WTC11 (cell line): ENCODE data around the gene SMIM44. TPM values are rescaled to one million over a fixed set of nuclear protein-coding genes. Genes with fewer than 3 reads are reported as not detected.

Source experiments
- ATAC-seq: fragments of 200-7000 bp; cut with Tn5 transposase; 2 replicates; pipeline ENCODE4 v1.10.0; 2021; ENCODE audit warnings: mild to moderate bottlenecking, moderate library complexity
- CTCF ChIA-PET: fragments of 300-600 bp; sonication (Branson Sonifier 250); formaldehyde crosslinking; loops from one replicate; lab custom pipeline; 2021; ENCODE audit warnings: antibody characterized with exemption; lab: Charles Lee
- POLR2A ChIA-PET: fragments of 350-600 bp; sonication (Branson Sonifier 250); formaldehyde crosslinking; loops from one replicate; lab custom pipeline; 2021; ENCODE audit warnings: antibody characterized with exemption; lab: Charles Lee
- DNase-seq: peaks from one replicate; pipeline ENCODE4 v3.0.0; 2021; ENCODE audit warnings: low spot score
- H3K27ac Mint-ChIP-seq: 2 replicates; pipeline ENCODE4 v1.8.0; 2021; ENCODE audit warnings: mixed read lengths
- H3K27me3 Mint-ChIP-seq: 2 replicates; pipeline ENCODE4 v1.8.0; 2021; ENCODE audit warnings: low read depth, mild to moderate bottlenecking, moderate library complexity, mixed read lengths
- H3K36me3 Mint-ChIP-seq: 2 replicates; pipeline ENCODE4 v1.8.0; 2021; ENCODE audit warnings: mixed read lengths
- H3K4me1 Mint-ChIP-seq: 2 replicates; pipeline ENCODE4 v1.8.0; 2022; ENCODE audit warnings: mixed read lengths
- H3K4me3 Mint-ChIP-seq: 2 replicates; pipeline ENCODE4 v1.8.0; 2021; ENCODE audit warnings: mild to moderate bottlenecking, moderate library complexity, mixed read lengths
- H3K9me3 Mint-ChIP-seq: 2 replicates; pipeline ENCODE4 v1.8.0; 2021; ENCODE audit warnings: mixed read lengths
- AR ChIP-seq: fragments of 250-450 bp; sonication (Bioruptor Pico); IDR thresholded peaks from 2 replicates; pipeline ENCODE4 v1.9.0; 2021; ENCODE audit warnings: mild to moderate bottlenecking
- ERG ChIP-seq: fragments of 250-450 bp; sonication (Bioruptor Pico); IDR thresholded peaks from 2 replicates; pipeline ENCODE4 v1.8.0; 2021; ENCODE audit warnings: mild to moderate bottlenecking
- MLX ChIP-seq: sonication (generic); formaldehyde crosslinking; IDR thresholded peaks from 2 replicates; pipeline ENCODE4 v1.8.1; 2023; ENCODE audit warnings: mild to moderate bottlenecking, missing genetic modification reagents, moderate library complexity
- NFE2L1 ChIP-seq: sonication (generic); formaldehyde crosslinking; IDR thresholded peaks from 2 replicates; pipeline ENCODE4 v1.8.1; 2023; ENCODE audit warnings: missing genetic modification reagents
- NFYB ChIP-seq: sonication (generic); formaldehyde crosslinking; conservative IDR thresholded peaks from 2 replicates; pipeline ENCODE4 v1.8.0; 2022; ENCODE audit warnings: low read depth, missing genetic modification reagents
- NR2C2 ChIP-seq: sonication (generic); formaldehyde crosslinking; IDR thresholded peaks from 2 replicates; pipeline ENCODE4 v1.8.0; 2022; ENCODE audit warnings: mild to moderate bottlenecking, missing genetic modification reagents
- SMAD3 ChIP-seq: sonication (generic); formaldehyde crosslinking; IDR thresholded peaks from 2 replicates; pipeline ENCODE4 v1.8.0; 2022; ENCODE audit warnings: missing genetic modification reagents, mild to moderate bottlenecking, borderline replicate concordance
- SMAD4 ChIP-seq: sonication (generic); formaldehyde crosslinking; IDR thresholded peaks from 2 replicates; pipeline ENCODE4 v1.8.0; 2022; ENCODE audit warnings: mild to moderate bottlenecking, missing genetic modification reagents
- TCF7 ChIP-seq: sonication (generic); formaldehyde crosslinking; IDR thresholded peaks from 2 replicates; pipeline ENCODE4 v1.8.0; 2022; ENCODE audit warnings: mild to moderate bottlenecking, low read depth, missing genetic modification reagents, moderate library complexity
- ZNF281 ChIP-seq: sonication (generic); formaldehyde crosslinking; IDR thresholded peaks from 2 replicates; pipeline ENCODE4 v1.8.0; 2023; ENCODE audit warnings: mild to moderate bottlenecking, missing genetic modification reagents
- ZNF512 ChIP-seq: sonication (generic); formaldehyde crosslinking; IDR thresholded peaks from 2 replicates; pipeline ENCODE4 v1.8.1; 2022; ENCODE audit warnings: missing genetic modification reagents, borderline replicate concordance
- total RNA-seq: library from RNA; stranded (reverse); gene quantifications from 3 replicates; pipeline ENCODE4 v1.2.3, GENCODE V29; 2021

Gene SMIM44
- total RNA-seq, 1 experiment from 2014 or later, result not detected

GRCh38 chr19:3466635-3467034 is 16.6 kb downstream of the SMIM44 start:
- peaks cover 79% of the 10 kb centered on the region for H3K27me3 Mint-ChIP-seq
- peaks cover 8% of the 10 kb centered on the region for H3K9me3 Mint-ChIP-seq
- DNase-seq (no peak), ATAC-seq (no peak)
- CTCF ChIA-PET, result interaction anchor here (0.7 to 1.0 kb wide), 4 partner anchors 13 to 600 kb away, joined by 3 to 4 read pairs (median 3); partner anchors contain the start of gene ZNF556
- H3K4me1 Mint-ChIP-seq, result peaks cover 7% of the 10 kb centered on the region
- POLR2A ChIA-PET, result interaction anchor here (0.7 kb wide), 1 partner anchor 56 kb away, joined by 4 read pairs; no protein-coding TSS in a partner anchor
- peaks cover 5% of the 10 kb centered on the region for H3K36me3 Mint-ChIP-seq
- H3K4me3 Mint-ChIP-seq, result no peak overlapping the region
- TF ChIP-seq AR (CRISPR knock-in tag) (no peak), NR2C2 (CRISPR knock-in tag) (no peak), SMAD3 (no peak), NFYB (CRISPR knock-in tag) (no peak)
- TF ChIP-seq, all 79 proteins: peak for 0
- no peak overlapping the region for H3K27ac Mint-ChIP-seq

- ATAC-seq, result peak; percentile 21; the same call in 1 of the 2 replicates
- Mint-ChIP-seq H3K27ac (no peak overlapping the region), H3K27me3 (peaks cover 80% of the 10 kb centered on the region), H3K4me3 (peak overlapping the region; percentile 55), H3K9me3 (peaks cover 8% of the 10 kb centered on the region), H3K36me3 (peaks cover 5% of the 10 kb centered on the region), H3K4me1 (peaks cover 7% of the 10 kb centered on the region)
- POLR2A ChIA-PET, result no interaction called here
- no peak for TF ChIP-seq MLX (CRISPR knock-in tag)
- TF ChIP-seq NFYB (CRISPR knock-in tag), result peak; percentile 30
- no peak for TF ChIP-seq ZNF512 (CRISPR knock-in tag)
- CTCF ChIA-PET, result interaction anchor here (0.7 to 2.5 kb wide), 4 partner anchors 19 to 1709 kb away, joined by 3 to 21 read pairs (median 8); no protein-coding TSS in a partner anchor
- DNase-seq, result no peak
Observed at GRCh38 chr19:3465552-3465951, 17.7 kb downstream of the SMIM44 start.

GRCh38 chr19:3464587-3465235 is 18.5 kb downstream of the SMIM44 start:
- H3K4me3 Mint-ChIP-seq, result peak overlapping the region; percentile 60
- DNase-seq (no peak), ATAC-seq (peak; percentile 45)
- H3K27me3 Mint-ChIP-seq, result peaks cover 80% of the 10 kb centered on the region
- H3K36me3 Mint-ChIP-seq, result peaks cover 5% of the 10 kb centered on the region
- POLR2A ChIA-PET, result interaction anchor here (0.7 to 1.1 kb wide), 2 partner anchors 15 to 97 kb away, joined by 3 to 5 read pairs; no protein-coding TSS in a partner anchor
- TF ChIP-seq SMAD4 (CRISPR knock-in tag), result no peak
- TF ChIP-seq, all 79 proteins: peak for 0
- Mint-ChIP-seq H3K27ac (no peak overlapping the region), H3K4me1 (peaks cover 8% of the 10 kb centered on the region), H3K9me3 (peaks cover 8% of the 10 kb centered on the region)
- CTCF ChIA-PET, result interaction anchor here (0.7 to 2.5 kb wide), 9 partner anchors 8 to 1710 kb away, joined by 3 to 21 read pairs (median 6); no protein-coding TSS in a partner anchor

GRCh38 chr19:3463714-3464586 is 19.3 kb downstream of the SMIM44 start:
- ATAC-seq (peak; percentile 12), DNase-seq (no peak)
- peak overlapping the region; percentile 49 for H3K4me3 Mint-ChIP-seq
- H3K36me3 Mint-ChIP-seq, result peaks cover 5% of the 10 kb centered on the region
- peaks cover 77% of the 10 kb centered on the region for H3K27me3 Mint-ChIP-seq
- POLR2A ChIA-PET, result interaction anchor here (1.1 kb wide), 1 partner anchor 16 kb away, joined by 3 read pairs; no protein-coding TSS in a partner anchor
- peaks cover 8% of the 10 kb centered on the region for H3K9me3 Mint-ChIP-seq
- no peak overlapping the region for H3K27ac Mint-ChIP-seq
- H3K4me1 Mint-ChIP-seq, result peaks cover 14% of the 10 kb centered on the region
- CTCF ChIA-PET, result interaction anchor here (0.6 to 2.5 kb wide), 13 partner anchors 9 to 283 kb away, joined by 3 to 21 read pairs (median 4); no protein-coding TSS in a partner anchor
- TF ChIP-seq ERG (CRISPR knock-in tag) (no peak), NFE2L1 (CRISPR knock-in tag) (no peak), ZNF281 (CRISPR knock-in tag) (no peak), TCF7 (no peak)
